ENCODE measurements around the gene ECI2.

Gene ECI2

GRCh38 chr6:4074478-4075235, 60.7 kb downstream of the ECI2 start:
- Histone ChIP-seq H3K27me3 (ENCODE audit: insufficient read depth, low read length) (no peaks in the 10 kb centered on the region), H3K27ac (ENCODE audit: low read depth, low read length) (no peak overlapping the region), H2AFZ (ENCODE audit: low read length, unreplicated experiment) (no peak overlapping the region), H3K4me1 (ENCODE audit: control insufficient read depth, insufficient read depth, low read length, unreplicated experiment) (no peaks in the 10 kb centered on the region), H3K4me3 (ENCODE audit: low read depth, low read length) (no peak overlapping the region), H3K36me3 (ENCODE audit: insufficient read depth, low read length) (no peaks in the 10 kb centered on the region), H3K79me2 (ENCODE audit: control insufficient read depth, insufficient read depth, low read length, unreplicated experiment) (no peaks in the 10 kb centered on the region)

- Histone ChIP-seq H2AFZ (ENCODE audit: low read length, unreplicated experiment) (no peak overlapping the region), H3K79me2 (ENCODE audit: control insufficient read depth, insufficient read depth, low read length, unreplicated experiment) (no peaks in the 10 kb centered on the region), H3K4me1 (ENCODE audit: control insufficient read depth, insufficient read depth, low read length, unreplicated experiment) (no peaks in the 10 kb centered on the region), H3K27ac (ENCODE audit: low read depth, low read length) (no peak overlapping the region), H3K36me3 (ENCODE audit: insufficient read depth, low read length) (no peaks in the 10 kb centered on the region), H3K4me3 (ENCODE audit: low read depth, low read length) (no peak overlapping the region), H3K27me3 (ENCODE audit: insufficient read depth, low read length) (no peaks in the 10 kb centered on the region)
These were observed 64.0 kb downstream of the ECI2 start for GRCh38 chr6:4071330-4071729.

DNA sequence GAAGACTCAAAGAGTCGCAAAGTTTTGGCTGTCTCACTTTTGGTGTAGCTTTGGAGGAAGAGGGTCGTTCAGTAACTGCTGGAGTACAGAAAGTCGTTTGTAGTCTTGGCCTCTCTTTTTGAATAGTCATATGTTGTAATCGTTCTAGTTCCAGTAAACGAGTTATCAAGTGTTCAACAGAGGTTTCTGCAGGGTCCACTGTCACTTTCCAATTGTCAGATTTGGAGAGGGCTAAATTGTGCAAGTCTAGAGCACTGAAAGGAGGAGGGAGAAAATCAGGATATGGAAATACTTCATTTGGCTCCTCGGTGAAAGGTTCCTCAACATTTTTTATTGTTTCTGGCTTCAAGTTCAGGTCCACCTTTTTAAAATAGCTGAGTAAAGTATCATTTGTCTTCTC, 66.2 kb downstream of the ECI2 start:
- no peaks in the 10 kb centered on the region for H3K4me1 ChIP-seq (ENCODE audit: control insufficient read depth, insufficient read depth, low read length, unreplicated experiment)
- H3K36me3 ChIP-seq (ENCODE audit: insufficient read depth, low read length) = peaks cover 7% of the 10 kb centered on the region
- no peaks in the 10 kb centered on the region for H3K79me2 ChIP-seq (ENCODE audit: control insufficient read depth, insufficient read depth, low read length, unreplicated experiment)
- no peak overlapping the region for H3K4me3 ChIP-seq (ENCODE audit: low read depth, low read length)
- H2AFZ ChIP-seq (ENCODE audit: low read length, unreplicated experiment) = no peak overlapping the region
- no peak overlapping the region for H3K27ac ChIP-seq (ENCODE audit: low read depth, low read length)
- H3K27me3 ChIP-seq (ENCODE audit: insufficient read depth, low read length) = no peaks in the 10 kb centered on the region

GRCh38 chr6:4067673-4068072, 67.7 kb downstream of the ECI2 start:
- H3K4me3 ChIP-seq (ENCODE audit: low read depth, low read length) = no peak overlapping the region
- no peak overlapping the region for H2AFZ ChIP-seq (ENCODE audit: low read length, unreplicated experiment)
- no peaks in the 10 kb centered on the region for H3K4me1 ChIP-seq (ENCODE audit: control insufficient read depth, insufficient read depth, low read length, unreplicated experiment)

DNA sequence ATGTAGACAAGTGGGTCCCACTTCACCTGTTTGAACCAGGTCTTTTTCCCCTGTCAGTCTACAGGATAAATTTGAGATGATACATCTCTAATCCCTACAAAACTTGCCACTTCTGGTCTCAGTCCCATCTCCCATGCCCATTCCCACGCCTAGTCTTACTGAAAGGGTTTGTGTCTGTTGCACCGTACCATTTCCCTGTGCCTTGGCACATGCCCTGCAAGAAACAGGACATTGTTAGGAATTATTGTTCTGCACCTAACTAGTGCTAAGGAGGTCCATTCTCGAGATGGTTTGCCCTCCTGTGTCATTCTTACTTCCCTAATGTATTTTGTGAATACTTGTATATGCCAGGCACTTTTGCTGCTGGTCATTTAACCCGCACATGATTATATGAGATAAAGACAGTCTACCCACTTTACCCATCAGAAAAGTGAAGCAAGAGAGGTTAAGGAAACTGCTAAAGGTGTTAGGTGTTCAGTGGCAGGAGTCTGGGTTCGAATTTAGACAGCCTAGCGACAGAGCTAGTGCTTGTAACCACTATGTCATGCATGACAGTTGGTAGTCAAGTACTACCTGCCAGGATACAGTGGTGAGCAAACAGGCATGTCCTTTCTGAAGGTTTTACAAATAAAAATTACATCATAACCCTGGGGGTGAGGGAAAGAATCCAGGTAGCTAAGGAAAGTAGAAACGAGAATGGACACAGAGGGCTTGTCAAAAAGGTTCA, 69.2 kb downstream of the ECI2 start:
- H3K4me1 ChIP-seq (ENCODE audit: control insufficient read depth, insufficient read depth, low read length, unreplicated experiment) = no peaks in the 10 kb centered on the region
- H3K27me3 ChIP-seq (ENCODE audit: insufficient read depth, low read length) = no peaks in the 10 kb centered on the region
- H3K27ac ChIP-seq (ENCODE audit: low read depth, low read length) = no peak overlapping the region
- H2AFZ ChIP-seq (ENCODE audit: low read length, unreplicated experiment) = no peak overlapping the region
- peaks cover 32% of the 10 kb centered on the region for H3K36me3 ChIP-seq (ENCODE audit: insufficient read depth, low read length)
- no peak overlapping the region for H3K4me3 ChIP-seq (ENCODE audit: low read depth, low read length)
- H3K79me2 ChIP-seq (ENCODE audit: control insufficient read depth, insufficient read depth, low read length, unreplicated experiment) = no peaks in the 10 kb centered on the region

More at GRCh38 chr6:4067673-4068072, 67.7 kb downstream of the ECI2 start:
- Histone ChIP-seq H3K79me2 (ENCODE audit: control insufficient read depth, insufficient read depth, low read length, unreplicated experiment) (no peaks in the 10 kb centered on the region), H3K27me3 (ENCODE audit: insufficient read depth, low read length) (no peaks in the 10 kb centered on the region), H3K27ac (ENCODE audit: low read depth, low read length) (no peak overlapping the region), H3K36me3 (ENCODE audit: insufficient read depth, low read length) (peaks cover 18% of the 10 kb centered on the region)
